ENCODE results near the gene FAM219A.
A peak's percentile ranks its signal among the peaks of the same experiment; 100 is the strongest.

Gene FAM219A

GRCh38 chr9:34457266-34458012 is 931 bp downstream of the FAM219A start (continued):
- TF ChIP-seq GLI2 (tag by site-specific recombination; IDR thresholded peaks at IDR 0.05; ENCODE audit: borderline replicate concordance, low read depth): no peak
- peak; percentile 42; the same call in 1 of the 2 replicates for TF ChIP-seq ZNF843 (tag by site-specific recombination; IDR thresholded peaks at IDR 0.05)
- no peak for TF ChIP-seq ZNF510 (tag by site-specific recombination; IDR thresholded peaks at IDR 0.05; ENCODE audit: insufficient replicate concordance)
- TF ChIP-seq ZNF658 (tag by site-specific recombination; IDR thresholded peaks at IDR 0.05): no peak
- TF ChIP-seq ZNF558 (tag by site-specific recombination; IDR thresholded peaks at IDR 0.05): no peak; the same call in 1 of the 2 replicates
- TF ChIP-seq ZBTB6 (tag by site-specific recombination; IDR thresholded peaks at IDR 0.05): no peak
- TF ChIP-seq ZFP37 (tag by site-specific recombination; IDR thresholded peaks at IDR 0.05): peak; percentile 71; the same call in 1 of the 2 replicates
- TF ChIP-seq ZNF155 (tag by site-specific recombination; IDR thresholded peaks at IDR 0.05): no peak
- TF ChIP-seq ZNF624 (tag by site-specific recombination; IDR thresholded peaks at IDR 0.05): no peak
- TF ChIP-seq ZNF248 (tag by site-specific recombination; IDR thresholded peaks at IDR 0.05): no peak
- TF ChIP-seq, protein P1, sequence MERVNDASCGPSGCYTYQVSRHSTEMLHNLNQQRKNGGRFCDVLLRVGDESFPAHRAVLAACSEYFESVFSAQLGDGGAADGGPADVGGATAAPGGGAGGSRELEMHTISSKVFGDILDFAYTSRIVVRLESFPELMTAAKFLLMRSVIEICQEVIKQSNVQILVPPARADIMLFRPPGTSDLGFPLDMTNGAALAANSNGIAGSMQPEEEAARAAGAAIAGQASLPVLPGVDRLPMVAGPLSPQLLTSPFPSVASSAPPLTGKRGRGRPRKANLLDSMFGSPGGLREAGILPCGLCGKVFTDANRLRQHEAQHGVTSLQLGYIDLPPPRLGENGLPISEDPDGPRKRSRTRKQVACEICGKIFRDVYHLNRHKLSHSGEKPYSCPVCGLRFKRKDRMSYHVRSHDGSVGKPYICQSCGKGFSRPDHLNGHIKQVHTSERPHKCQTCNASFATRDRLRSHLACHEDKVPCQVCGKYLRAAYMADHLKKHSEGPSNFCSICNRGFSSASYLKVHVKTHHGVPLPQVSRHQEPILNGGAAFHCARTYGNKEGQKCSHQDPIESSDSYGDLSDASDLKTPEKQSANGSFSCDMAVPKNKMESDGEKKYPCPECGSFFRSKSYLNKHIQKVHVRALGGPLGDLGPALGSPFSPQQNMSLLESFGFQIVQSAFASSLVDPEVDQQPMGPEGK (tag by site-specific recombination; IDR thresholded peaks at IDR 0.05): peak; percentile 93
- TF ChIP-seq ZNF18 (tag by site-specific recombination; IDR thresholded peaks at IDR 0.05): no peak
- TF ChIP-seq, protein P2, sequence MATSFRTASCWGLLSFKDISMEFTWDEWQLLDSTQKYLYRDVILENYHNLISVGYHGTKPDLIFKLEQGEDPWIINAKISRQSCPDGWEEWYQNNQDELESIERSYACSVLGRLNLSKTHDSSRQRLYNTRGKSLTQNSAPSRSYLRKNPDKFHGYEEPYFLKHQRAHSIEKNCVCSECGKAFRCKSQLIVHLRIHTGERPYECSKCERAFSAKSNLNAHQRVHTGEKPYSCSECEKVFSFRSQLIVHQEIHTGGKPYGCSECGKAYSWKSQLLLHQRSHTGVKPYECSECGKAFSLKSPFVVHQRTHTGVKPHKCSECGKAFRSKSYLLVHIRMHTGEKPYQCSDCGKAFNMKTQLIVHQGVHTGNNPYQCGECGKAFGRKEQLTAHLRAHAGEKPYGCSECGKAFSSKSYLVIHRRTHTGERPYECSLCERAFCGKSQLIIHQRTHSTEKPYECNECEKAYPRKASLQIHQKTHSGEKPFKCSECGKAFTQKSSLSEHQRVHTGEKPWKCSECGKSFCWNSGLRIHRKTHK (tag by site-specific recombination; IDR thresholded peaks at IDR 0.05): no peak
- TF ChIP-seq SCRT2 (tag by site-specific recombination; IDR thresholded peaks at IDR 0.05): no peak
- no peak for TF ChIP-seq ZNF23 (tag by site-specific recombination; IDR thresholded peaks at IDR 0.05; ENCODE audit: borderline replicate concordance)
- TF ChIP-seq ZNF623 (tag by site-specific recombination; IDR thresholded peaks at IDR 0.05): no peak
- TF ChIP-seq, protein P3, sequence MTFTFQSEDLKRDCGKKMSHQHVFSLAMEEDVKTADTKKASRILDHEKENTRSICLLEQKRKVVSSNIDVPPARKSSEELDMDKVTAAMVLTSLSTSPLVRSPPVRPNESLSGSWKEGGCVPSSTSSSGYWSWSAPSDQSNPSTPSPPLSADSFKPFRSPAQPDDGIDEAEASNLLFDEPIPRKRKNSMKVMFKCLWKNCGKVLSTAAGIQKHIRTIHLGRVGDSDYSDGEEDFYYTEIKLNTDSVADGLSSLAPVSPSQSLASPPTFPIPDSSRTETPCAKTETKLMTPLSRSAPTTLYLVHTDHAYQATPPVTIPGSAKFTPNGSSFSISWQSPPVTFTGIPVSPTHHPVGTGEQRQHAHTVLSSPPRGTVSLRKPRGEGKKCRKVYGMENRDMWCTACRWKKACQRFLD (tag by site-specific recombination; IDR thresholded peaks at IDR 0.05): no peak
- TF ChIP-seq ZNF37A (tag by site-specific recombination; IDR thresholded peaks at IDR 0.05): no peak
- peak; percentile 32; the same call in 1 of the 2 replicates for TF ChIP-seq ZNF394 (tag by site-specific recombination; IDR thresholded peaks at IDR 0.05; ENCODE audit: borderline replicate concordance)
- TF ChIP-seq EGR2 (tag by site-specific recombination; IDR thresholded peaks at IDR 0.05; ENCODE audit: low read depth): no peak
- peak; percentile 92 for TF ChIP-seq ZNF366 (tag by site-specific recombination; conservative IDR thresholded peaks at IDR 0.05)
- TF ChIP-seq ZBTB8A (tag by site-specific recombination; IDR thresholded peaks at IDR 0.05): peak; percentile 72
- TF ChIP-seq KLF1 (tag by site-specific recombination; IDR thresholded peaks at IDR 0.05): peak; percentile 29; the same call in 1 of the 2 replicates
- no peak for TF ChIP-seq ZNF221 (tag by site-specific recombination; IDR thresholded peaks at IDR 0.05; ENCODE audit: borderline replicate concordance)
- no peak for TF ChIP-seq MYNN (tag by site-specific recombination; IDR thresholded peaks at IDR 0.05; ENCODE audit: borderline replicate concordance)
- no peak for TF ChIP-seq ZNF174 (tag by site-specific recombination; IDR thresholded peaks at IDR 0.05)
- no peak for TF ChIP-seq KLF10 (tag by site-specific recombination; IDR thresholded peaks at IDR 0.05)
- no peak for TF ChIP-seq REPIN1 (tag by site-specific recombination; IDR thresholded peaks at IDR 0.05; ENCODE audit: low read depth)
- TF ChIP-seq ZNF473 (tag by site-specific recombination; IDR thresholded peaks at IDR 0.05): no peak
- TF ChIP-seq ZNF626 (tag by site-specific recombination; IDR thresholded peaks at IDR 0.05): no peak
- TF ChIP-seq ZNF621 (tag by site-specific recombination; IDR thresholded peaks at IDR 0.05): no peak
- TF ChIP-seq ZBTB21 (tag by site-specific recombination; IDR thresholded peaks at IDR 0.05): peak; percentile 74
- 0 out of 2 replicates have a peak, but pooled peaks have one; percentile 61 for TF ChIP-seq ZFP69B (tag by site-specific recombination; IDR thresholded peaks at IDR 0.05)
- no peak for TF ChIP-seq ZNF169 (tag by site-specific recombination; IDR thresholded peaks at IDR 0.05)
- no peak for TF ChIP-seq ZNF548 (tag by site-specific recombination; IDR thresholded peaks at IDR 0.05)

Data from HEK293 (cell line).